GM19239 (cell line): Measurements from ENCODE around the gene CEP128.

Experiments used
- DNase-seq: peaks from one replicate; pipeline ENCODE4 v3.0.0; 2011; ENCODE audit warnings: low spot score; ENCODE audit not compliant: insufficient read length
- FAIRE-seq: peaks from 2 replicates; lab custom pipeline; 2011; peaks lifted over from hg19 to GRCh38; lab: Jason Lieb, UNC

CEP128 gene

DNA sequence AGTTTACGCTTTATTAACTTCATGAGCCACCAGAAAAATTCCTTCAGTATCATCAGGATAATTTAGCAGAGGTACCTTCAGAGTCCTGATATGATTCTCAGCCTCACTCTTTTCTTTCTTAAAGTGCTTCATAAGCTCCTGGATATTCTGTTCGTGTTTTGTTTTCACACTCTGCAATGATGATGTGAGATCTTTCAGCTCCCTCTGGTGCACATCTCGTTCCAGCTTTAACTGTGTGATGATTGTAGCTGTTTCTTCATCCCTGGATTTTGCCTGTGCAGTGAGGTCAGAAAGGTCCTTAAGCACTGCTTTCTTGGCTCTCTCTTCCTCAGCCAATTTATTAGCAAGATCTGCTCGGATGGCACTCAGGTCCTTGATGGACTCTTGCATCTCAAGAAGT, 156.7 kb downstream of the CEP128 start:
- DNase-seq: no peak

DNA sequence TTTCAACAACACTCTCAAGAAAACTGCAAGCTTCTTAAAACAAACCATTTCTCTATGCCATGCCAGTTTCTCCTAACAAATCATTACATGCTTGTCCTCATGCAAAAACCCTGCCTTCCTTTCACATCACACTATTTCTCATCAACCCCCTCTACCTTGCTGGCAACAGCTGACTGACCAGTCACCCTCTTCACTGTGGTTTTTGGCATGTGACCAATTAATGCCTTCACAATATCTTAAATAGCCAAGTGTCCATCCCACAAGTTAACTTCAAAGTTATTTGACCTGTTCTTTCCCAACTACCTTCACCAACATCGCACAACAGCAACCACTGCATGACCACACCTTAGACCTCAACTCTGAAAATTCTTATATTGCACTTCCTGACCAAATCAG, 159.6 kb downstream of the CEP128 start:
- DNase-seq (no peak), FAIRE-seq (no peak)

More for the DNA sequence above, 156.7 kb downstream of the CEP128 start:
- FAIRE-seq: no peak

DNA sequence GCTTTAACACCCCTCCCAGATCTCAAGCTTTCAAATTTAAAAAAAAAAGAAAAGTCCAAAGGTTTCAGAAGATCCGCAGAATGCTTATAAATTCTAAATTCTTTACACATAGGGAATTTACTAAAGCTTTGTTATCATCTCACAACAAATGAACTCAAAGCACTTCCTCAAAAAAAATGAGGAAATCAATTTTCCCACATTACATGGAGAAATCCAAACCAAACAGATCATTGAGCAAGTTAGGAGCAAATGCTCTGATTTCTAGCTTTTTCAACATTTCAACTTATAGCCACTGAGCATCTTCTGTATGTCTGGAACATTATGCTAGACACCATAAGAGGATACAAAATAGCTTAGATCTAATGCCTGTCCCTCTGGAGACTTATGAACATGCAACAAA, 161.0 kb downstream of the CEP128 start:
- FAIRE-seq (no peak), DNase-seq (no peak)

- FAIRE-seq (no peak), DNase-seq (no peak)
Observed at GRCh38 chr14:80776657-80777056, 164.9 kb downstream of the CEP128 start.

DNA sequence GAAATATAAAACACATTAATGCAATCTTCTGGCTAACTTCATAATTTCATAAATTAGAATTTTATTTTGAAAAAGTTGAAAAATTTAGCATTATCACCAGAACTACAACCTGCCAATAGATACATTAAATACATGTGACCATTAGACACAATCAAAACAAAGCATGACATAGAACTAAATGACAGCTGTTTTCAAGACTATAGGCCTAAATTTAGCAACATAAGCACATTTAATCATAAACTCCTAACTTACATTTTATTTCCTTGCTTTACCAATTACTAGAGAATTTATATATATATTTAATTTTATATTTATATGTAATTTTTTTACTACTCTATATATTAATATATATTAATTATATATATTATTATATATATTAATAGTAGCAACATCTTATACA, 165.4 kb downstream of the CEP128 start:
- no peak for FAIRE-seq

GRCh38 chr14:80772504-80772903, 169.0 kb downstream of the CEP128 start:
- DNase-seq (no peak), FAIRE-seq (no peak)

More for the DNA sequence above, 165.4 kb downstream of the CEP128 start:
- no peak for DNase-seq

DNA sequence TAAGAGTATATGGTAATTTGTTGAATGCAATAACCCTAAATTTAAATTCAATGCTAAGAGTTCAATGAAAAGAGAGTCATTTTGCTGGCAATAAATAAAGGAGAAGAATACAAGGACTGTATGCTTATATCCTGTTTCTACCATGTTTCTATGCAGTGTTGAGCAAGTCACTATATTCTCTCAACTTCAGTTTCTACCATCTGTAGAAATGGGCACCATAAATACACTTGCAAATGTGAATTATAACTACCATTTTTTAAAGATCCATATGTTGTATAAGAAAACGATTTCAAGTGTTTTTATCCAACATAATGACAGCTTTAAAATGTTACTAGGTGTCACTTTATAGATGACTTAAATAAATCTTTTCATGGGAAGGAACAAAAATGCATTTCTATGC, 170.3 kb downstream of the CEP128 start:
- FAIRE-seq (no peak), DNase-seq (no peak)

- DNase-seq (no peak), FAIRE-seq (no peak)
Observed at GRCh38 chr14:80770114-80770908, 171.2 kb downstream of the CEP128 start.

DNA sequence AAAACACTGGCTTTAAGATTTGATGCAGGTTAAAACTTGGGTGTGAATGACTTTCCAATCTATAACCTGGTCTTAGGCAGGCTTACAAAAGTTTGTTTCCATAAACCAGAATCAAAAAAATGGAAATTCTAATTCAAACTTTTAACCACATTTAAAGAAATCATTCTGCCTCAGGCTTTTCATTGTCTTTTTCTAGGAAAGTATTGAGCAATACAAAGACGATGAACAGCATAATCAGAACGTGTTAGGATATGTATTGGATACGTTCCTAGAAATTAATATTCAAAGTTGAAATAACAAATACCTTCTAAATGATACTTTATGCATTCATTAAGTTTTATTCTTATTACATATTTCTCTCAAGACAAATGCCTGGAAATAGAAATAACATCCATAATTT, 172.9 kb downstream of the CEP128 start:
- no peak for FAIRE-seq
- no peak for DNase-seq

- no peak for DNase-seq
- FAIRE-seq: peak; percentile 49
Observed at GRCh38 chr14:80764921-80765507, 176.5 kb downstream of the CEP128 start.

- FAIRE-seq (no peak), DNase-seq (no peak)
Observed at GRCh38 chr14:80764496-80764895, 177.0 kb downstream of the CEP128 start.

- DNase-seq: no peak
- FAIRE-seq: no peak
Observed at GRCh38 chr14:80762641-80763228, 178.8 kb downstream of the CEP128 start.

DNA sequence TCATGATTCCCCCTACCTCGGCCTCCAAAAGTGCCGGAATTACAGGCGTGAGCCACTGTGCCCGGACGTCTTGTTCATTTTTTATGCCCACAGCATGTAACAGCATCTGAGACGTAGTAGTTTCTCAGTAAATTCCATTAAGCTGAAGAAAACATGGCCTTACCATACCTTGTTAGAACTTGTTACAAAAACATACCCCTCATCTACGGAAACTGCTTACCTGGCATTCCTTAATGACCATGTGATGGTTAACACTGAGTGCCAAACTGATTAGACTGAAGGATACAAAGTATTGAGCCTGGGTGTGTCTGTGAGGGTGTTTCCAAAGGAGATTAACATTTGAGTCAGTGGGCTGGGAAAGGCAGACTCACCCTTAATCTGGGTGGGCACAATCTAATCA, 186.8 kb downstream of the CEP128 start:
- no peak for DNase-seq
- FAIRE-seq: no peak

- no peak for DNase-seq
- no peak for FAIRE-seq
Observed at GRCh38 chr14:80751285-80751684, 190.3 kb downstream of the CEP128 start.

DNA sequence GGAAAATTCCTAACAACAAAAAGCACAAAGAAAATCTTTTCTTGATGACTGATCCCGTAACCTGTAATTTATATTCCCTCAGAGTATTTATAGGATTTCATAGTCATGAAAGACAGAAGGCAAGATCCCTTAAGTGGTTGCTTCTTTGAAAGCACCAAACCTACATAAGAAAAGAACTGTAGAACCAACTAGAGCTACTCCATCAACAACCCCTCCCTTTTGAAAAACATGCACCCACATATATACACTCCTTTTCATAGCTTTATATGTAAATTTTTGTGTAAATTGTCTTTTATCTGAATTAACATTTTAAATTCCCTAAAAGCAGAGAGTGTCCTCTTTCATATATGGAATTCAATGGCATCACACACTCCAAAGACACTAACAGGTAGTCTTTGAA, 215.3 kb downstream of the CEP128 start:
- DNase-seq (no peak), FAIRE-seq (no peak)

DNA sequence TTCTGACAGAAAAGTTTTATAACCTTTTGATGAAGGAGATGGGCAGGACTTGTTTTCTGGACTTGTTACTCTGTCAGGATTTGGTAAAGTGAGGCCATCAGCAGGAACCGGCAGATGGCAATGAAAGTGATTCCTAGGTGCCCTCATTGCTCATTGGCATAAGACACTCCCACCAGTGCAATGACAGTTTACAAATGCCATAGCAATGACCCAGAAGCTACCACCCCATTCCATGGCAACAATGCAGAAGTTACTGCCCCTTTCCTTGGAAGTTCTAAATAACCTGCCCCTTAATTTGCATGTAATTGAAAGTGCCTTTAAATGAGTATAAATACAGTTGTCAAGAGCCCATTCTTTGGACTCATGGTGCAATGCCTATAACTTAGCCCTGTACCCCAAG, 222.6 kb downstream of the CEP128 start:
- no peak for FAIRE-seq

GRCh38 chr14:80714474-80714873, 227.1 kb downstream of the CEP128 start:
- FAIRE-seq (no peak), DNase-seq (no peak)

More for the DNA sequence above, 222.6 kb downstream of the CEP128 start:
- DNase-seq: no peak

- DNase-seq (no peak), FAIRE-seq (no peak)
Observed at GRCh38 chr14:80713076-80713850, 228.3 kb downstream of the CEP128 start.

DNA sequence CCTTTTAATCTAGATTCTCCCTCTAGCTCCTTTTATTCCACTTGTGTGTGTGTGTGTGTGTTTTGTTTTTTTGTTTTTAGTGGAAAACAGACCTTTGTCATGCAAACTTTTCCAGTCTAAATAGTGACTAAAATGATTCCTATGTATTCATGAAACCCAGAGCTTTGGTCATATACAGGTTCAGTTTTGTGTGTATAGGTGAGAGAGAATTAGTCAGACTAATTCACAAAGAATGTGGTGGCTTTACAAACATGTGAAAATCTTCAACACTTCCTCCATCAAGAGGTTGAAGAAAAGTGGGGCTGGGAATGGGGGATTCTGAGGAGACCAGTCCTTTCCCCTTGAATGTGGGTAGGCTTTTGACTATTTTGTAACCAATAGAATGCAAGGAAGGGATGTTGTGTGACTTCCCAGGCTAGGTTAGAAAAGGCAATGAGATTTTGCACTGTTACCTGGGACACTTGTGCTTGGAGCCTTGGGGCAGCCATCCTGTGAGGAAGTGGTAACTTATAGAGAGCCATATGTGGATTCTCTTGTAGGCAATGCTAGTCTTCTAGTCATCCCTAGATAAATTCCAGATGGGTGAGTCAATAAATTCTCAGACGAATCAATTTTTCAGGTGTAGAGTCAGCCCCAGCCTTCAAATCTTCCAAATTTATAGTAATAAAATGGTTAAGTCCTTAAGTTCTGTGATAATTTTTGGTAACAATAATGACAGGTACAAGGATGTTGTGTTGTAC, 236.1 kb downstream of the CEP128 start:
- no peak for FAIRE-seq
- DNase-seq: no peak

DNA sequence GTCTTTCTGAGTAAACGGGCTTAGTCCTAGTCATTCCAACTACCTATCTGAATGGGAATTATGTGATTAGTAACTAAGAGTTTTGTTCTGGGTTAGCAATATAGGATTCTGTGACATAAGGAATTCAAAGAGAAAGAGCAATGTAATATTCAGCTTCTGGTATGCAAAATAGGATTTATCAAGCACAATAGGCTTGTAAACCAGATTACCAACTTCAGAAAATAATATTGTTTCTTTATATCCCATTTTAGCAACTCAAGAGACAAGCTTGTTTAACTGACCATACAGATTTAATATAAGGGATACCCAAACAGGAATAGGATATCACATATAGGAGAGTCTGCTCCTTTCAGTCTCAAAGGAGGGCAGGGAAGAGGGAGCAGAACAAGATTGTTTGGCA, 240.9 kb downstream of the CEP128 start:
- FAIRE-seq (no peak), DNase-seq (no peak)
